RWPE2 (cell line): ENCODE results near the gene PGF.
A peak's percentile ranks its signal among the peaks of the same experiment; 100 is the strongest.

Experiments
- ATAC-seq: fragments of 200-7000 bp; cut with Tn5 transposase; 3 replicates; pipeline ENCODE4 v1.9.1; 2021; ENCODE audit warnings: low read depth
- DNase-seq: peaks from one replicate; pipeline ENCODE4 v3.0.0-alpha.2; 2020; ENCODE audit warnings: low spot score
- H3K27ac ChIP-seq: fragments of 450-650 bp; 2 replicates; pipeline ENCODE4 v1.5.1; 2017; ENCODE audit warnings: mild to moderate bottlenecking; ENCODE audit not compliant: poor library complexity, severe bottlenecking
- H3K27me3 ChIP-seq: fragments of 250-450 bp; sonication (Bioruptor Pico); 2 replicates; pipeline ENCODE4 v1.5.1; 2021; ENCODE audit warnings: mild to moderate bottlenecking, moderate library complexity; ENCODE audit not compliant: insufficient read depth, poor library complexity, severe bottlenecking
- H3K36me3 ChIP-seq: fragments of 250-450 bp; sonication (Bioruptor Pico); 2 replicates; pipeline ENCODE4 v1.5.1; 2020; ENCODE audit warnings: low read depth, mild to moderate bottlenecking, moderate library complexity
- H3K4me1 ChIP-seq: fragments of 250-450 bp; sonication (Bioruptor Pico); 2 replicates; pipeline ENCODE4 v1.5.1; 2021; ENCODE audit warnings: mild to moderate bottlenecking, moderate library complexity; ENCODE audit not compliant: insufficient read depth, poor library complexity, severe bottlenecking
- H3K4me3 ChIP-seq: fragments of 250-450 bp; sonication (Bioruptor Pico); 2 replicates; pipeline ENCODE4 v1.5.1; 2021; ENCODE audit warnings: mild to moderate bottlenecking, moderate library complexity; ENCODE audit not compliant: severe bottlenecking
- H3K9me3 ChIP-seq: fragments of 250-450 bp; sonication (Bioruptor Pico); 2 replicates; pipeline ENCODE4 v1.5.1; 2021; ENCODE audit warnings: mild to moderate bottlenecking, moderate library complexity; ENCODE audit not compliant: severe bottlenecking
- TF ChIP-seq, protein P1 (sequence below): fragments of 450-650 bp; IDR thresholded peaks from one replicate; pipeline ENCODE4 v1.5.1; 2017; ENCODE audit warnings: mild to moderate bottlenecking, moderate library complexity; ENCODE audit not compliant: poor library complexity, severe bottlenecking

Gene PGF

GRCh38 chr14:74927225-74927624 is 28.2 kb downstream of the PGF start:
- no peaks in the 10 kb centered on the region for H3K36me3 ChIP-seq
- no peak for ATAC-seq
- no peak overlapping the region for H3K4me3 ChIP-seq
- H3K9me3 ChIP-seq: no peaks in the 10 kb centered on the region
- no peak for DNase-seq
- TF ChIP-seq, protein P1, sequence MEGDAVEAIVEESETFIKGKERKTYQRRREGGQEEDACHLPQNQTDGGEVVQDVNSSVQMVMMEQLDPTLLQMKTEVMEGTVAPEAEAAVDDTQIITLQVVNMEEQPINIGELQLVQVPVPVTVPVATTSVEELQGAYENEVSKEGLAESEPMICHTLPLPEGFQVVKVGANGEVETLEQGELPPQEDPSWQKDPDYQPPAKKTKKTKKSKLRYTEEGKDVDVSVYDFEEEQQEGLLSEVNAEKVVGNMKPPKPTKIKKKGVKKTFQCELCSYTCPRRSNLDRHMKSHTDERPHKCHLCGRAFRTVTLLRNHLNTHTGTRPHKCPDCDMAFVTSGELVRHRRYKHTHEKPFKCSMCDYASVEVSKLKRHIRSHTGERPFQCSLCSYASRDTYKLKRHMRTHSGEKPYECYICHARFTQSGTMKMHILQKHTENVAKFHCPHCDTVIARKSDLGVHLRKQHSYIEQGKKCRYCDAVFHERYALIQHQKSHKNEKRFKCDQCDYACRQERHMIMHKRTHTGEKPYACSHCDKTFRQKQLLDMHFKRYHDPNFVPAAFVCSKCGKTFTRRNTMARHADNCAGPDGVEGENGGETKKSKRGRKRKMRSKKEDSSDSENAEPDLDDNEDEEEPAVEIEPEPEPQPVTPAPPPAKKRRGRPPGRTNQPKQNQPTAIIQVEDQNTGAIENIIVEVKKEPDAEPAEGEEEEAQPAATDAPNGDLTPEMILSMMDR: no peak
- no peak overlapping the region for H3K27ac ChIP-seq
- no peaks in the 10 kb centered on the region for H3K27me3 ChIP-seq
- H3K4me1 ChIP-seq: no peaks in the 10 kb centered on the region

- TF ChIP-seq, protein P1: no peak
- Histone ChIP-seq H3K4me1 (no peaks in the 10 kb centered on the region), H3K9me3 (no peaks in the 10 kb centered on the region), H3K36me3 (no peaks in the 10 kb centered on the region), H3K27me3 (no peaks in the 10 kb centered on the region), H3K4me3 (no peak overlapping the region), H3K27ac (no peak overlapping the region)
- no peak for ATAC-seq
- no peak for DNase-seq
These were observed 31.3 kb downstream of the PGF start for GRCh38 chr14:74924061-74924460.

- Histone ChIP-seq H3K27me3 (no peaks in the 10 kb centered on the region), H3K9me3 (no peaks in the 10 kb centered on the region), H3K27ac (no peak within 1 kb of the TSS), H3K36me3 (no peaks in the 10 kb centered on the region), H3K4me1 (no peaks in the 10 kb centered on the region), H3K4me3 (peak within 1 kb of the TSS; percentile 46)
- DNase-seq (peak; percentile 91), ATAC-seq (peak; percentile 99)
- TF ChIP-seq, protein P1: no peak
These were observed 32.5 kb downstream of the PGF start, which contains the start of gene RPS6KL1 for GRCh38 chr14:74922752-74923401. RPS6KL1 (minus strand) TSS chr14:74923260; CDS start chr14:74921541, 1,719 bp downstream.

- H3K4me3 ChIP-seq: peak overlapping the region; percentile 46
- H3K27ac ChIP-seq: no peak overlapping the region
- H3K27me3 ChIP-seq: no peaks in the 10 kb centered on the region
- DNase-seq: no peak
- no peaks in the 10 kb centered on the region for H3K36me3 ChIP-seq
- no peak for ATAC-seq
- TF ChIP-seq, protein P1: no peak
- no peaks in the 10 kb centered on the region for H3K4me1 ChIP-seq
- H3K9me3 ChIP-seq: no peaks in the 10 kb centered on the region
These were observed 33.2 kb downstream of the PGF start for GRCh38 chr14:74921987-74922751.
